GM20431 (cell line): ENCODE measurements around the gene BTN1A1.

Experiments
- in situ Hi-C: fragments of 300-500 bp; cut with MseI, MboI; formaldehyde crosslinking; loops from one replicate; pipeline ENCODE4 v1.15.0; 2020; ENCODE audit warnings: low sequenced_read_pairs; ENCODE audit not compliant: unreplicated experiment

The BTN1A1 gene

DNA sequence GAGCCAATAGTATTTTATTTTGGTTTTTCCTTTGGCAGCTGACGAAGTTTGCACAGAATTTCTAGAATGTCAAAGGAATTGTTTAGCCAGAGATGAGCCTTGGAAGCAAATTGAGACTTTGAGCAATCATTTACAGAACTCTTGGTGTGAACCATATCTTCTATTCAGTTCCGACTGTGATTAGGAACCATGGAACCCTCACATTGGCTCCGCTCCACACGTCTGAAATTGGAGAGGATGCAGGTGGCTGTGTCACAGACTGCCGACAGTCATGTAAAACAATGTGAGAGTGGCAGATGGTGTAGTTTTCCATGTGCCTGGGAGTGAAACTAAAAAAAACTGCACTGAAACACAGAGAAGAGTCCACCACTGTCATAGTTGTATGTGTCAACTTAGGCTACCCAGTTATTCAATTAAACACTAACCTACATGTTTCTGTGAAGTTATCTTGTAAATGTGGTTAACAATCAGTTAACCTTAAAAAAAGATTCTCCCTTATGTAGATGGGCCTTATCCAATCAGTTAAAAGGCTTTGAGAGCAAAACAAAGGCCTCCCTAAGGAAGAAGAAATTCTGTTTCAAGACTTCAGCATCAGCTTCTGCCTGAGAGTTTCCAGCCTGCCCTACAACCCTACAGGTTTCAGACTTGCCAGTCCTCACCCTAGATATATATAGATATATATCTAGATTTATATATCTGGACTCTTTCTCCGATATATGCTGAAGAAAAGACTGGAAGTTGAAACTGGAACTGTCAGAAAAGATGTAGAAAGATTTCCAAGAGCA, 34.8 kb downstream of the BTN1A1 start:
- in situ Hi-C loops, result loop anchor here (25.0 kb wide), 1 partner anchor 198 kb away; no protein-coding TSS in a partner anchor

DNA sequence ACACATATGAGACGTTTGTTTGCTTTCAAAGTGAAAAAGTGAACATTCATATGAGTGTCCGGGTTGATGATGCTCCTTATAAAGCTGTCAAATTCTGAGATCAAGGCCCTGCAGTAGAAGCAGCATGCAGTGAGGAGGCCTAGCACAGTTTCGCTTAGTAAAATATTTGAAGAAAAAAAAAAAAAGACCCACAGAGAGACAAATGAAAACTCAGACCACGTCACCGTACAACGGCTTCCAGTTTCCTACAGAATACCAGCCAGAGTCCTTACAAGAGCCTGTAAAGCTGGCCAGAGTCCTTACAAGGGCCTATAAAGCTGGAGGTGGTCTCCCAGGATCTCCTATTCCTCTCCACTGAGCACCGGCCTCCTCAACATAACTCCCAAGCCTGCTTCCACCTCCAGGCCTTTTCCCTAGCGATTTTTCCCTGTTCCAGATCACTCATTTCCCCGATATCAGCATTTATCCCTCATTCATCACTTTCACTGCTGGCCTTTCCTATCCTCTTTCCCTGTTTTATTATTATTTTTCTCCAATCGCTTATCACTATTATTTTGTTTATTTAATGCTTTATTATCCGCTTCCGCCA, 36.6 kb downstream of the BTN1A1 start:
- in situ Hi-C loops, result loop anchor here (25.0 kb wide), 1 partner anchor 199 kb away; no protein-coding TSS in a partner anchor

DNA sequence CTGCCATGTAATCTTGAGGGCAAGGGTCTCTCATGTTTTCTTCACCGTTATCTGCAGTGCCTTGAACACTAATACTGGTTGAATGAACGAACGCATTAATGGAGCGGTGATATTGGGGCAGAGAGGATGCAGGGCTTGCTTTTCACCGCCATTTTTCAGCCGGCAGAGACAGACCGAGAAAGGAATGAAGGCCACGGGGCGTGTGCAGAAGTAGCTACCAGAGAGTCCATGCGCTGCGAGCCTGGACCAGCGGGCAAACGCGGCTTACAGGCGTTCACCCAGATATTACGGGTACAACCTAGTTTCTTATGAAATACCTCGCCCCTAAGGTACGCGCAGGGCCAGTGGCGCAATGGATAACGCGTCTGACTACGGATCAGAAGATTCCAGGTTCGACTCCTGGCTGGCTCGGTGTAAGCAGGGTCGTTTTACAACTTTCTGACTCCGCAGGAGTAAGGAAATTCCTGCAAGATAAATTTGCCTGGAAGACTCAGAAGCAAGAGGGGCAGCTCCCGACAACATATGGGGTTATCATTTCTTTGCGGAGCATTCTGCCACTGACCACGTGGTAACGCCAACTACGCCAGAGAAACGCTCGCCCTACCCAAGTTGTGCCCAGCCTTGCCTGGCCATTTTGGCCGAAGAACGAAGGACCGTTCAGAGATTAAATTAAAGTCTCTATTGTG, 37.2 kb downstream of the BTN1A1 start:
- in situ Hi-C loops, result loop anchor here (25.0 kb wide), 1 partner anchor 200 kb away; no protein-coding TSS in a partner anchor

DNA sequence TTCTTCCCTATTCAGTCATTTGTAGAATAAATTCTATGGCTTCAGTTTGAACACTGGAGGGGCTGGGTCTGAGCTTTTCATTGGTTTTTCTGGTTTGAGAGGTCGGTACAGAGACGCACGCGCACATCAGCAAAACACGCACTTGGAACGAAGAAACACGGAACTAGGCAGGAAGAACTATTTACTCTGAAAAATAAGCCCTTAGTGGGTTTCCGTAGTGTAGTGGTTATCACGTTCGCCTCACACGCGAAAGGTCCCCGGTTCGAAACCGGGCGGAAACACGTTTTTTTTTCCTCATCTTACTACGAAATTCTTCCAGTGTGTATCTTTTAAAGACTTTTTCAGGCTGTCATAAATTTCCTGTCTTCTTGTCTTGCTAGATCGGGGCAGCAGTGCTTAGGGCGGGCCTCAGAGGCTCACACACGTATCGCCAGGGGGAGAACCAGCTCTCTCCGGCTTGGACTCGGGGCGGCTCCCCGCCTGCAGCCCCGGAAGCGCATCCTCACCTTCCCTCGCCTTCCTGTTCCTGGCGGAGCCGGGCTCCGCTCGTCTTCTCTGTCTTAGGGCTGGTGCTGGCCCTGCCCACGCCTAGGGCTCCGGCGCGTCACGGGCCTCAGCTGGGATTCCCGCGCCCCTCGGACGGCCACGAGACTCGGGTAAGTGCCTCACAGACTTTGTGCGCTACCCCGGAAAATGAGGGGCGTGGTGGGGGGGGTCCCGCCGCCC, 37.9 kb downstream of the BTN1A1 start, which contains the start of gene HMGN4:
Gene HMGN4, plus strand, starts transcription at position 521 of the 726 bp plus-strand sequence. CDS start 6,841 bp downstream, outside the sequence.
- in situ Hi-C loops, result loop anchor here (25.0 kb wide), 1 partner anchor 201 kb away; no protein-coding TSS in a partner anchor

DNA sequence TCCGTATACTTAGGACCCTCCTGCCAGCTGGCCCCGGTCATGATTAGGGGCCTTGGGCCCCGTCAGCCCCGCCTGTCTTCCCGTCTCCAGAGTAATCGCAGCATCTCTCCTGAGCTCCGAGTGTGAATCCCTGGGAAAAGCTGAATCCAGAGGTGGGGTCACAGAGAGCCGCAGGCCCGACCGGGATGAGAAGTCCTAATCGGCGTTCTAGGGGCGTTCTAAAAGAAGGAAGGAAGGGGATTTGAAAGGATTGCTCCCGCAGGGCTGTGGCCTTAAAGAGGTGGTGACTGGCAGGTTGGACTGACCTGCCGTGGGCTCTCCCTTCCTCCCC, 38.4 kb downstream of the BTN1A1 start:
- in situ Hi-C loops, result loop anchor here (25.0 kb wide), 1 partner anchor 201 kb away; no protein-coding TSS in a partner anchor

GRCh38 chr6:26539071-26539615, 39.0 kb downstream of the BTN1A1 start:
- in situ Hi-C loops, result loop anchor here (25.0 kb wide), 1 partner anchor 202 kb away; no protein-coding TSS in a partner anchor

DNA sequence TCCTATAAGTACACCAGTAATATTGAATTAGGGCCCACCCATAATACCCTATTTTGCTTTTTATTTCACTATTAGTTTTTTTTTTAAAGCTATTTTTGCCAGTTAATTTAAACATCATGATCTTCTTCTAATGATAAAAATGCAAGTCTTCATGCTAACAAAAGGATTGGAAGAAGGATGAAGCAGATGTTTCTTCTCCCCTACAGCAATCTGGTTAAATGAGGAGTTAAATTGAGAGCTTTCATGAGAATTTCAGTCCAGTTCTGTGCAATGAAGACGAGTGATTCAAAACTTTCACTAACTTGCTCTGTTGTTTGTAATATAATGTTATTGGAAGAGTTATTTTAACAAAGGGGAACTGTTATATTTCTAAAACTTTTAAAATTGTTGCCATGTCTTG, 41.5 kb downstream of the BTN1A1 start:
- in situ Hi-C loops, result loop anchor here (25.0 kb wide), 1 partner anchor 204 kb away; no protein-coding TSS in a partner anchor

DNA sequence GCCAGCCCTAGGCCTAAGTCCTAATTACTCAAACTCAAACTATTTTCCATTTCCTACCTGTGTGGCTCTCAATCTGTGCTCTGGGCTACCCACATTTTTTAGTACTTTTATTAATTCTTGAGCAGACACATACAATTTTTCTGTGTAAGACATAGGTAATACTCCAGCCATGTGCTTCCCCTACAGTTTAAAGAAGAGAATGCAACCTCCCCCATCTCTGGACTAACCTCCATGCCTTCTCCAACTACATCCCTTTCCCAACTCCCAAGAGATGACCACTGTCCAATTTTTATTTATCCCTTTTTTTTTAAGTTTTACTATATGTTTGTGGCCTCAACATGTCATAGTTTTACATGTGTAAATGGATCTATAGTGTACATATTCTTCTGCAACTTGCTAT, 43.9 kb downstream of the BTN1A1 start:
- in situ Hi-C loops, result loop anchor here (25.0 kb wide), 1 partner anchor 207 kb away; no protein-coding TSS in a partner anchor

DNA sequence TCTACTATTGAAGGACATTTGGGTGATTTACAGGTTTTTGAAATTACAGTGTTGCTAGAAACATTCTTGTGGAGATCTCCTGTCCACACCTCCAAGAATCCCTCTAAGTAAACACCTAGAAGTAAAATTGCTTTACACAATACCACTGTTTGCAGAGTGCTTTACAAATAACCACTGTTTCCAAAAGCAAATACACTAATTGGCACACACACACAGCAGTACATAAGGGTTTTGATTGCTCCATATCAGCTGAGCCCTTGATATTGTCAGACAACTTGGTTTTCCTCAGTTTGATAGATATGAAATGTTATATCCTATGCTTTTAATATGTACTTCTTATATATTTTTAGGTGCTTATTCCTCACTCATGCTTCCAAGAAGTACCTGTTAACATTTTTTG, 44.4 kb downstream of the BTN1A1 start:
- in situ Hi-C loops, result loop anchor here (25.0 kb wide), 1 partner anchor 207 kb away; no protein-coding TSS in a partner anchor

GRCh38 chr6:26545627-26546026, 45.5 kb downstream of the BTN1A1 start:
- in situ Hi-C loops, result loop anchor here (25.0 kb wide), 1 partner anchor 208 kb away; no protein-coding TSS in a partner anchor

- in situ Hi-C loops, result loop anchor here (25.0 kb wide), 1 partner anchor 210 kb away; no protein-coding TSS in a partner anchor
Observed at GRCh38 chr6:26547363-26547762, 47.3 kb downstream of the BTN1A1 start.

- in situ Hi-C loops, result no loop called here
Observed at GRCh38 chr6:26550250-26550993, 50.3 kb downstream of the BTN1A1 start.

DNA sequence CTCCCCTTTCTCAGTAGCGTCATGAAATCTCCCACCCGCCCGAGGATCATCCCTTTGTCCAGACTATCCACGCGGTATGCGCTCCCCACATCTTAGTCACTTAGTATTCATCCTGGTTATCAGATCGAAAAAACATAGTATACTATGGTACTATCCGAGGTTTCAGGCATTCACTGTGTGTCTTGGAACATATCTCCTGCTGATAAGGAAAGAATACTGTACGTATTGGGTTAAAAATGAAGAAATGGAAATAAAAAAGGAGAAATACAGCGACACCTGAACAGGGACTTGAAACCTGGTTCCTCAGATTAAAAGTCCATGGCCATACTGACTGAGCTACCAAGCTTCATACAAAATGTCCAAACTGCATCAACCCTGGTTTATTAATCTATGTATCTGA, 52.1 kb downstream of the BTN1A1 start:
- in situ Hi-C loops, result no loop called here

- in situ Hi-C loops, result no loop called here
Observed at GRCh38 chr6:26552640-26553188, 52.6 kb downstream of the BTN1A1 start.

DNA sequence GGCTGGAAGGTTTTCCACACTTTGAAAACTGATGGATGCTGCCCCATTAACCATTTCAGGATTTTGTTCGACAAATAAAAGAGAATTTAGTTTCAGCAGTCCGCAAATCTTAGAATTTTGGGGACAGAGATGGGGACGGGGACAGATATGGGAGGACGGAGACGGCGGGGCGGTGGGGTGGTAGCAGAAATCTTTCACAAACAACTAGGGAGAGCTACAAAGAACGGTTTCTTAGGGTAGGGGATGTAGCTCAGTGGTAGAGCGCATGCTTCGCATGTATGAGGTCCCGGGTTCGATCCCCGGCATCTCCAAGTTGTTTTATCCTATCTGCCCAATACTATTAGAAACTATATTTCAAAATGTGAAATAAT, 53.1 kb downstream of the BTN1A1 start:
- in situ Hi-C loops, result no loop called here

GRCh38 chr6:26553635-26554446, 53.7 kb downstream of the BTN1A1 start:
- in situ Hi-C loops, result no loop called here

- in situ Hi-C loops, result no loop called here
Observed at GRCh38 chr6:26554447-26554696, 54.3 kb downstream of the BTN1A1 start.
